ENCODE data around the gene ISCU.

- TF ChIP-seq CTCF (IDR thresholded peaks at IDR 0.05; ENCODE audit: low read depth, low read length) (no peak), POLR2A (IDR thresholded peaks at IDR 0.05; ENCODE audit: extremely low read depth, insufficient read length) (no peak), MYC (IDR thresholded peaks at IDR 0.05; ENCODE audit: low read depth, low read length) (no peak)
Measured at GRCh38 chr12:108596854-108597558, 34.6 kb downstream of the ISCU start.
